Activated CD4-positive, alpha-beta T cell treated with anti-CD3 and anti-CD28 coated beads for 36 hours (primary cell): Measurements from ENCODE around the gene E2F4. TPM values are rescaled to one million over a fixed set of nuclear protein-coding genes. Genes with fewer than 3 reads are reported as not detected.
A peak's percentile ranks its signal among the peaks of the same experiment; 100 is the strongest.

ENCODE experiments used
- microRNA-seq: library from miRNA; unstranded; fragments of <30 nt; microRNA quantifications from one replicate; pipeline ENCODE4 v1.2.0, GENCODE V29; 2021; ENCODE audit warnings: borderline replicate concordance
- total RNA-seq, 2 experiments: library from RNA; stranded (reverse); gene quantifications; one replicate each; pipeline ENCODE4 v1.2.3, GENCODE V29; 2021

Gene E2F4
- total RNA-seq, 2 experiments from 2014 or later, result 91.4 to 110 TPM

Small RNA genes lying within 50 kb of the gene (microRNA-seq; reads per million reads assigned to microRNA genes)
- 72.6 reads per million, percentile 60 among the genes with 10 or more reads in this experiment for gene MIR328

Other genes starting within 250 kb of the E2F4 start
- 1 to 10 TPM; 1.6 to 1.9 TPM for gene CES3, start 230.9 kb upstream of the E2F4 start, total RNA-seq
- gene CES4A, start 203.6 kb upstream of the E2F4 start, total RNA-seq, result 10 to 100 TPM; 13.5 to 15.7 TPM
- gene CBFB, start 163.0 kb upstream of the E2F4 start, total RNA-seq, result 10 to 100 TPM; 84.6 to 90.2 TPM
- 10 to 100 TPM; 12.7 to 14.0 TPM for gene PHAF1, start 82.2 kb upstream of the E2F4 start, total RNA-seq
- 1 to 10 TPM; 2.3 to 3.0 TPM for gene B3GNT9, start 41.2 kb upstream of the E2F4 start, total RNA-seq
- 10 to 100 TPM; 22.0 to 34.0 TPM for gene TRADD, start 32.2 kb upstream of the E2F4 start, total RNA-seq
- 10 to 100 TPM; 15.5 to 21.0 TPM for gene FBXL8, start 32.2 kb upstream of the E2F4 start, total RNA-seq
- 10 to 100 TPM; 15.7 to 20.7 TPM for gene HSF4, start 27.4 kb upstream of the E2F4 start, total RNA-seq
- gene NOL3, start 21.6 kb upstream of the E2F4 start, total RNA-seq, result 10 to 100 TPM; 15.5 to 17.5 TPM
- 10 to 100 TPM; 28.8 to 30.4 TPM for gene MATCAP1, start 8.2 kb upstream of the E2F4 start, total RNA-seq
- gene EXOC3L1, start 2.0 kb upstream of the E2F4 start, total RNA-seq, result under 1 TPM in 1 of 2 experiments, not detected in 1; 0.16 TPM
- gene ELMO3, start 7.0 kb downstream of the E2F4 start, total RNA-seq, result 1 to 10 TPM; 3.0 to 4.6 TPM
- gene TMEM208, start 35.0 kb downstream of the E2F4 start, total RNA-seq, result 10 to 100 TPM; 13.6 to 31.2 TPM
- 10 to 100 TPM; 75.5 to 77.2 TPM for gene FHOD1, start 55.3 kb downstream of the E2F4 start, total RNA-seq
- 1 to 10 TPM; 4.5 to 5.5 TPM for gene SLC9A5, start 56.8 kb downstream of the E2F4 start, total RNA-seq
- gene PLEKHG4, start 87.4 kb downstream of the E2F4 start, total RNA-seq, result 10 to 100 TPM; 21.1 to 23.1 TPM
- gene KCTD19, start 134.6 kb downstream of the E2F4 start, total RNA-seq, result 1 to 10 TPM; 1.8 to 2.0 TPM
- gene LRRC36, start 134.7 kb downstream of the E2F4 start, total RNA-seq, result under 1 TPM; 0.51 to 0.66 TPM
- gene TPPP3, start 201.3 kb downstream of the E2F4 start, total RNA-seq, result not detected
- under 1 TPM; 0.58 to 0.98 TPM for gene ZDHHC1, start 224.3 kb downstream of the E2F4 start, total RNA-seq
- gene HSD11B2, start 239.0 kb downstream of the E2F4 start, total RNA-seq, result 1 to 10 TPM; 2.0 to 2.2 TPM